Mesendoderm (in vitro differentiated cells): ENCODE results near the gene PKP3.

ENCODE experiments used
- DNase-seq: peaks from one replicate; pipeline ENCODE4 v3.0.0; 2013
- H2AK5ac ChIP-seq: 2 replicates; pipeline ENCODE4 v1.6.1; 2013; ENCODE audit warnings: low read length, inconsistent platforms
- H2BK120ac ChIP-seq: 2 replicates; pipeline ENCODE4 v1.6.1; 2013; ENCODE audit warnings: low read depth, mild to moderate bottlenecking, low read length, moderate library complexity, mixed read lengths
- H2BK15ac ChIP-seq: replicated peaks from 2 replicates; pipeline ENCODE4 v1.6.1; 2013; ENCODE audit warnings: low read depth, mild to moderate bottlenecking, moderate library complexity
- H2BK5ac ChIP-seq: 2 replicates; pipeline ENCODE4 v1.6.1; 2013; ENCODE audit warnings: low read length, inconsistent platforms
- H3K18ac ChIP-seq: 2 replicates; pipeline ENCODE4 v1.6.1; 2013; ENCODE audit warnings: mild to moderate bottlenecking, low read length, mixed read lengths
- H3K23ac ChIP-seq: one replicate; pipeline ENCODE4 v1.6.1; 2013; ENCODE audit warnings: low read length
- H3K27ac ChIP-seq: 2 replicates; pipeline ENCODE4 v1.5.1; 2013; ENCODE audit warnings: low read depth, mild to moderate bottlenecking, inconsistent platforms, low read length, moderate library complexity
- H3K27me3 ChIP-seq: 2 replicates; pipeline ENCODE4 v1.6.1; 2013; ENCODE audit warnings: low read length, control low read depth, mild to moderate bottlenecking, inconsistent platforms; ENCODE audit not compliant: insufficient read depth, poor library complexity
- H3K36me3 ChIP-seq: 2 replicates; pipeline ENCODE4 v1.6.1; 2013; ENCODE audit warnings: low read length, inconsistent platforms; ENCODE audit not compliant: control insufficient read depth, insufficient read depth
- H3K4ac ChIP-seq: one replicate; pipeline ENCODE4 v1.6.1; 2013; ENCODE audit warnings: low read depth, mild to moderate bottlenecking, low read length, moderate library complexity
- H3K4me1 ChIP-seq: 2 replicates; pipeline ENCODE4 v1.6.1; 2013; ENCODE audit warnings: low read depth, low read length, inconsistent platforms; ENCODE audit not compliant: control insufficient read depth
- H3K4me2 ChIP-seq: 2 replicates; pipeline ENCODE4 v1.6.1; 2013; ENCODE audit warnings: low read length
- H3K4me3 ChIP-seq: 2 replicates; pipeline ENCODE4 v1.5.1; 2013; ENCODE audit warnings: mild to moderate bottlenecking, low read length
- H3K56ac ChIP-seq: one replicate; pipeline ENCODE4 v1.6.1; 2013; ENCODE audit warnings: low read length
- H3K79me1 ChIP-seq: 2 replicates; pipeline ENCODE4 v1.6.1; 2013; ENCODE audit warnings: low read length, inconsistent platforms
- H3K79me2 ChIP-seq: 2 replicates; pipeline ENCODE4 v1.6.1; 2013; ENCODE audit warnings: mild to moderate bottlenecking, low read length; ENCODE audit not compliant: control insufficient read depth, insufficient read depth
- H3K9ac ChIP-seq: 2 replicates; pipeline ENCODE4 v1.6.1; 2013; ENCODE audit warnings: low read length, inconsistent platforms
- H4K5ac ChIP-seq: one replicate; pipeline ENCODE4 v1.6.1; 2013; ENCODE audit warnings: low read length
- H4K8ac ChIP-seq: one replicate; pipeline ENCODE4 v1.6.1; 2013; ENCODE audit warnings: low read depth, mild to moderate bottlenecking, control low read depth, low read length, moderate library complexity
- WGBS: extraction: QIAGEN DNeasy Blood & Tissue Kit; methylation state at CpG from one replicate; pipeline ENCODE4 v1.1.7; 2013; ENCODE audit warnings: low lambda C conversion rate, missing lambda C conversion rate; ENCODE audit not compliant: insufficient coverage; ENCODE audit errors: extremely low coverage; 5-methylcytosine and 5-hydroxymethylcytosine counted together

PKP3 gene

DNA sequence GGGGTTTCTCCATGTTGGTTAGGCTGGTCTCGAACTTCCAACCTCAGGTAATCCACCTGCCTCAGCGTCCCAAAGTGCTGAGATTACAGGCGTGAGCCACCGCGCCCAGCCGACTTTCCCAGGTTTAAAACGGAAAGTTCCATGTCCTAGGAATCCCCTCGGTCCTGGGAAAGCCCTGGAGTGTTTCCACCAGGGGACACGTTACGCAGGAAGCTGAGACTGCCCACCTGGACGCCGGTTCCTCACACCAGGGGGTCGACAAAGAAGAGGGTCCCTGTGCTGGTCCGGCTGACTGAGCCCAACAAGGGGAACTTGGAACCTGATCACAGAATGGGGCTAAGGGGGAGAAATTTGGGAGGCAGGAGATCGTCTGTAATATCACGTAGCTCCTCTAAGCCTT lies 28.2 kb upstream of the PKP3 start:
- Histone ChIP-seq H2BK15ac (no peak overlapping the region), H3K36me3 (no peaks in the 10 kb centered on the region), H3K4me2 (no peak overlapping the region), H3K27ac (no peak overlapping the region), H3K4me1 (peaks cover 5% of the 10 kb centered on the region), H3K4me3 (no peak overlapping the region), H2AK5ac (no peak overlapping the region), H3K27me3 (no peaks in the 10 kb centered on the region), H2BK5ac (no peak overlapping the region), H2BK120ac (no peak overlapping the region), H3K79me2 (no peaks in the 10 kb centered on the region), H3K79me1 (no peaks in the 10 kb centered on the region), H4K8ac (no peak overlapping the region), H4K5ac (no peak overlapping the region), H3K18ac (no peak overlapping the region), H3K9ac (no peak overlapping the region), H3K56ac (no peak overlapping the region), H3K4ac (no peak overlapping the region), H3K23ac (no peak overlapping the region)
- WGBS: no CpG with 5 or more reads among the region's 16 CpGs
- no peak for DNase-seq

DNA sequence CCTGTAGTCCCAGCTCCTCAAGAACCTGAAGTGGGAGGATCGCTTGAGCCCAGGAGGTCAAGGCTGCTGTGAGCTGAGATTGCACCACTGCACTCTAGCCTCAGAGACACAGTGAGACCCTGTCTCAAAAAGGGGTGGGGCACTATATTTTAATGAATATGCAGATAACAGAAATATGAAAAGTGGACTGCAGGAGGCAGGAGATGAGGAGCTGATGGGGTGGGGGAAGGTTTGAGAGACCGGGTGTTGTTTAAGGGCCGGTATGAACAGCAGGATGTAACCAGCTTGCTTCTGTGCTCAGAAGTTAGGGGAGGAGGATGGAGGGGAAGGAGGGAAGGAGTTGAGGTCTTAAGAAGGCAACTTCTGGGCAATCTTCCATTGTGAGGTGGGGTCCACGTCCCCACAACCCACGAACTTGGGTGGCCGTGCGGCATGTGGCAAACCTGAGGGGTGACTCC lies 26.0 kb upstream of the PKP3 start:
- Histone ChIP-seq H3K56ac (peak overlapping the region; percentile 62), H3K27me3 (no peaks in the 10 kb centered on the region), H3K36me3 (no peaks in the 10 kb centered on the region), H3K79me1 (no peaks in the 10 kb centered on the region), H3K4ac (no peak overlapping the region), H3K4me3 (no peak overlapping the region), H3K4me2 (no peak overlapping the region), H2BK15ac (no peak overlapping the region), H4K8ac (no peak overlapping the region), H3K18ac (no peak overlapping the region), H3K9ac (no peak overlapping the region), H4K5ac (no peak overlapping the region), H3K4me1 (peaks cover 5% of the 10 kb centered on the region), H3K79me2 (no peaks in the 10 kb centered on the region), H3K23ac (peak overlapping the region; percentile 15), H3K27ac (no peak overlapping the region), H2AK5ac (no peak overlapping the region), H2BK120ac (no peak overlapping the region), H2BK5ac (no peak overlapping the region)
- no CpG with 5 or more reads among the region's 7 CpGs for WGBS
- DNase-seq: peak; percentile 65

DNA sequence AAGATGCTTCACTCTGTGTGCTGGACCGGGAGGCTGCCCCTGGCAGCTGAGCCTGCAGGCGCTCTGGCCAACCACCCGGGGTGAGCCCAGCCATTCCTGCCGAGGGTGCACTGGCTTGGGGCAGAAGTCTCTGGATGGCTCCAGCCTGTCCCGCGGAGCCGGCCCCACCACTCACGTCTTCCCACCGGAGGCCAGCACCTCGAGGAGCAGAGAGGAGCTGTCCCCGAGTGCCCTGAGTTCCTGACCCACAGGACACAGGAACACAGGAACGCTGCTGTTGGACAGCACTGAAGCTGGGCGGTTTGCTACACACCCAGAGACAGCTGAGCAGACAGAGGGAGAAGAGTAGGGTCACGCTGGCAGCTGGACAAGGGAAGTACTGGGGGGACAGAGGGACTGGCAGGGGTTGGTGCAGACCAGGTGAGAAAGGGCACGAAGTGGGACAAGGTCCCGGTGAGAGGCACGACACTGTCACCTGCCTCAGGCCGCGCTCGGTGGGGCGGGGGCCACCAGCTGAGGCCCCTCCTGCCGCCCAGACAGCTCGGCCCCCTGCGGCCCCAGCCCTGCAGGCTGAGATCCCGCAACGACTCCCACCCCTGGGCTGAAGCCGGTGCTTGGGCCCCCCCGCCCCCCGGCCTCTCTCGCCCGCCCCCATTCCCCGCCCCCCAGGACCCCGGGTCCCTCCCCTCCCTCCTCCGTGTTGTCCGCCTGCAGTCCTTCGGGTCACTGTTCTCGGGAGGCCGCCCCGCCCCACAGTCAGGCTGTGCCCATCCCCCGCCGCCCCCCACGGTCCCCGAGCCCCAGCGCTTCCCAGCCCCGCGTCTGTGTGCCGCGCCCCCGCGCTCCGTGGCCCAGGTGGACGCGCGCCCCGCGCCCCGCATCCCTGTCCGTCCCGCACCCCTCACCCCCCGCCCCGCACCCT lies 25.3 kb upstream of the PKP3 start:
- H3K79me2 ChIP-seq: no peaks in the 10 kb centered on the region
- H3K4ac ChIP-seq: no peak overlapping the region
- H3K4me3 ChIP-seq: no peak overlapping the region
- no peak overlapping the region for H4K5ac ChIP-seq
- no CpG with 5 or more reads among the region's 61 CpGs for whole genome bisulfite sequencing
- H2BK120ac ChIP-seq: no peak overlapping the region
- H3K56ac ChIP-seq: peak overlapping the region; percentile 62
- H3K4me2 ChIP-seq: peak overlapping the region; percentile 48
- peaks cover 5% of the 10 kb centered on the region for H3K4me1 ChIP-seq
- no peak overlapping the region for H2BK15ac ChIP-seq
- peak overlapping the region; percentile 48 for H3K9ac ChIP-seq
- H3K18ac ChIP-seq: no peak overlapping the region
- H4K8ac ChIP-seq: no peak overlapping the region
- no peaks in the 10 kb centered on the region for H3K79me1 ChIP-seq
- H3K36me3 ChIP-seq: peaks cover 4% of the 10 kb centered on the region
- H3K27ac ChIP-seq: no peak overlapping the region
- H3K27me3 ChIP-seq: no peaks in the 10 kb centered on the region
- peak; percentile 47 for DNase-seq
- H3K23ac ChIP-seq: peak overlapping the region; percentile 66
- no peak overlapping the region for H2AK5ac ChIP-seq
- no peak overlapping the region for H2BK5ac ChIP-seq

DNA sequence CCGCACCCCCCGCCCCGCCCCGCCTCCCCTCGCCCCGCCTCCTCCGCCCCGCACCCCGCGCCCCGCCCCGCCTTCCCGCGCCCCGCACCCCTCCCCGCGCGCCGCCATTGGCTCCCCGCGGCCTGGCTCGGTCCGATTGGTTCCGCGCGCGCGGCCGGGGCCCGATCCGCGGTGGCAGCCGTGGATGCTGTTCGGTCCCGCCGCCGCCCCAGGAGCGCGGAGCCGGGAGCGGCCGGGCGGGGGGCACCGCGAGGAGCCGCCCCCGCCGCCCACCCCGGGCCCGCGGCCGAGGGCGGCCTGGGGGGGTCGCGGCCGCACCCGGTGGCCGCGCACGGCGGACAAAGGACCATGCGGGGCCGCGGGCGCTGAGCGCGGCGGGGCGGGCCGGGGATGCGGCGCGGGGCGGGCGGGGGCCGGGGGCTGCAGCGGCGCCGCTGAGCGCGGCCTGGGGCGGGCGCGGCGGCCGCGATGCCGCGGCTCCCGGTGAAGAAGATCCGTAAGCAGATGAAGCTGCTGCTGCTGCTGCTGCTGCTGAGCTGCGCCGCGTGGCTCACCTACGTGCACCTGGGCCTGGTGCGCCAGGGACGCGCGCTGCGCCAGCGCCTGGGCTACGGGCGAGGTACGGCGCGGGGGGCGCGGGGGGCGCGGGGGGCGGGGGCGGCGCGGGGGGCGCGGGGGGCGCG lies 24.5 kb upstream of the PKP3 start, which contains the start of gene B4GALNT4:
Gene B4GALNT4 (plus strand): TSS at position 164 of the 683 bp plus-strand sequence. CDS start 305 bp downstream, at position 469.
- no CpG with 5 or more reads among the region's 118 CpGs for WGBS
- Histone ChIP-seq H2BK15ac (no peak within 1 kb of the TSS), H3K4me1 (peaks cover 5% of the 10 kb centered on the region), H3K27ac (no peak within 1 kb of the TSS), H3K4me3 (peak within 1 kb of the TSS; percentile 60), H2BK120ac (no peak within 1 kb of the TSS), H3K79me1 (no peaks in the 10 kb centered on the region), H4K5ac (no peak within 1 kb of the TSS), H3K79me2 (no peaks in the 10 kb centered on the region), H3K4me2 (peak within 1 kb of the TSS; percentile 77), H3K9ac (peak within 1 kb of the TSS; percentile 84), H3K56ac (peak within 1 kb of the TSS; percentile 84), H2BK5ac (no peak within 1 kb of the TSS), H3K36me3 (peaks cover 4% of the 10 kb centered on the region), H3K4ac (peak within 1 kb of the TSS; percentile 75), H3K23ac (peak within 1 kb of the TSS; percentile 66), H3K27me3 (no peaks in the 10 kb centered on the region), H2AK5ac (no peak within 1 kb of the TSS), H3K18ac (peak within 1 kb of the TSS; percentile 66), H4K8ac (no peak within 1 kb of the TSS)
- DNase-seq: no peak

DNA sequence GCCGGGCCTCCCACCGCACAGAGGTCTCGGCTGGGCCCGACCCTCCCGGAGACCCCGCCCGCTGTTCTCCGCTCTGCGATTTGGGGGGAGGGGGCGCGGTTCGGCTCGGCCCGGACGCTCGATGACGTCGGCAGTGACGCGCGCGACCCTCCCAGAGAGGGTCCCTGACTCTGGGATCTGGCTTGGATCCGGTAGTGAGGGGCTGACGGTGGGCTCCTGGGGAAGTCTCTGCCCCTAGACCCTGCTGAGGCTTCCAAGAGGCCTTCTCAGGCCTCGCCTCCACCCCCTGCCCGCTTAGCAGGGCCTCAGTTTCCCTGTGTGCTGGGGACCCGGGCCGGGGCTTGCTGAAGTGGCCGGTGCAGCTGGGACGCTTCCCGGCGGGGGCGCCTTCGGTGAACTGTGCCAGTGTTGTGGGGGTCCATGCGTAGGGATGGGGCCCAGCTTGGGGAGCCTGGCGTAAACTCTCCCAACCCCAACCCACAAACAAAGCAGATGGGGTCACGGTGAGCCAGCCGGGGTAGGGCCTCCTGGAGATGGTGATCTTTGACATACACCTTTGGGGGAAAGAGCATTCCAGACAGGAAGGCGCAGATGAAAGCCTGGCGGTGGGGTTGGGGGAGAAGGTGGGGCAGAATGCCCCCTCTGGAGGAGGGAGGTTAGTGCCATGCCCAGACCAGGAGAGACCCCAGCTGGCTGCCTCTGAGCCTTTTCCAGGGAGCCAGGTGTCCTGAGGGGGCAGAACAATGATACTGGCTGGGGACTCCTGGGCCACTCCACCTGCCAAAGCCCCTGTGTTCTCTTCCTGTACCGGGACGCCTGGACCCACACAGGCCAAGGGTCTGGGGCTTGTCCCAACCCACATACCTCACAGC lies 23.7 kb upstream of the PKP3 start:
- no peak overlapping the region for H3K23ac ChIP-seq
- no peaks in the 10 kb centered on the region for H3K79me1 ChIP-seq
- no peak overlapping the region for H4K8ac ChIP-seq
- no CpG with 5 or more reads among the region's 42 CpGs for WGBS
- no peak overlapping the region for H4K5ac ChIP-seq
- DNase-seq: no peak
- no peaks in the 10 kb centered on the region for H3K27me3 ChIP-seq
- H2AK5ac ChIP-seq: no peak overlapping the region
- H3K27ac ChIP-seq: no peak overlapping the region
- peak overlapping the region; percentile 60 for H3K4me3 ChIP-seq
- no peak overlapping the region for H2BK15ac ChIP-seq
- peak overlapping the region; percentile 75 for H3K4ac ChIP-seq
- H3K4me1 ChIP-seq: peaks cover 5% of the 10 kb centered on the region
- H3K18ac ChIP-seq: peak overlapping the region; percentile 66
- H3K9ac ChIP-seq: peak overlapping the region; percentile 84
- H3K56ac ChIP-seq: peak overlapping the region; percentile 77
- peak overlapping the region; percentile 77 for H3K4me2 ChIP-seq
- H3K36me3 ChIP-seq: peaks cover 4% of the 10 kb centered on the region
- H2BK120ac ChIP-seq: no peak overlapping the region
- no peak overlapping the region for H2BK5ac ChIP-seq
- H3K79me2 ChIP-seq: no peaks in the 10 kb centered on the region
